ENCODE data around the gene TOM1L2.

GRCh38 chr17:17983776-17984175 is 11.6 kb upstream of the TOM1L2 start:
- TF ChIP-seq POLR2A (IDR thresholded peaks at IDR 0.05): no peak
- TF ChIP-seq CTCF (IDR thresholded peaks at IDR 0.05): no peak

All from adrenal gland (tissue), 5 donors.